Endothelial cell of umbilical vein (primary cell): ENCODE measurements around the gene GIT2. TPM values are rescaled to one million over a fixed set of nuclear protein-coding genes. Genes with fewer than 3 reads are reported as not detected.

ENCODE experiments used
- BruUV-seq: library from RNA; stranded (reverse); fragments of 400-500 nt; replicated peaks from 2 replicates; lab custom pipeline; 2021; lab: Mats Ljungman, UMichigan
- CTCF ChIA-PET: fragments of 300-600, 350-600 bp; sonication (Branson Sonifier 250); formaldehyde crosslinking; loops from one replicate; lab custom pipeline; 2021; ENCODE audit warnings: antibody characterized with exemption, inconsistent platforms; lab: Charles Lee
- POLR2A ChIA-PET: fragments of 300-600, 350-600 bp; sonication (Branson Sonifier 250); formaldehyde crosslinking; loops from one replicate; lab custom pipeline; 2021; ENCODE audit warnings: antibody characterized with exemption, inconsistent platforms; lab: Charles Lee
- DNase-seq: peaks from one replicate; pipeline ENCODE4 v3.0.0-alpha.2; 2011; ENCODE audit warnings: low read depth, low spot score
- FAIRE-seq: peaks from 2 replicates; lab custom pipeline; 2011; peaks lifted over from hg19 to GRCh38; lab: Jason Lieb, UNC
- H2AFZ ChIP-seq: 2 replicates; pipeline ENCODE4 v1.6.0; 2012; ENCODE audit warnings: low read depth, low read length, control low read depth, inconsistent platforms
- H3K27ac ChIP-seq: 2 replicates; pipeline ENCODE4 v1.5.1; 2011; ENCODE audit warnings: low read depth, mild to moderate bottlenecking, control low read depth, low read length, moderate library complexity; ENCODE audit not compliant: insufficient read depth
- H3K27me3 ChIP-seq, 2 experiments: 2 replicates each; pipeline versions ENCODE4 v1.6.0 to v1.6.1; 2011; ENCODE audit warnings: low read length in 2 of 2, mixed read lengths in 1 of 2; ENCODE audit not compliant: control insufficient read depth in 2 of 2, insufficient read depth in 2 of 2
- H3K36me3 ChIP-seq, 2 experiments: 2 replicates in 1 of 2; 3 replicates in 1 of 2; pipeline ENCODE4 v1.5.1; 2011; ENCODE audit warnings: low read length in 2 of 2, mild to moderate bottlenecking in 1 of 2, moderate library complexity in 1 of 2; ENCODE audit not compliant: control insufficient read depth in 2 of 2, insufficient read depth in 2 of 2; ENCODE audit errors: extremely low read depth in 1 of 2
- H3K4me1 ChIP-seq: 3 replicates; pipeline ENCODE4 v1.5.1; 2011; ENCODE audit warnings: mild to moderate bottlenecking, low read length; ENCODE audit not compliant: control insufficient read depth, insufficient read depth; ENCODE audit errors: extremely low read depth
- H3K4me2 ChIP-seq: 2 replicates; pipeline ENCODE4 v1.6.1; 2011; ENCODE audit warnings: low read length, control low read depth, mixed read lengths; ENCODE audit not compliant: insufficient read depth
- H3K4me3 ChIP-seq, 3 experiments: fragments of 200-600 bp in 1 of 3; sonication (generic), shearing (Covaris generic) in 1 of 3; replicated peaks in 1 of 3; 2 replicates each; pipeline ENCODE4 v1.5.1; 2011 to 2016; ENCODE audit warnings: control low read depth in 3 of 3, low read length in 3 of 3, mild to moderate bottlenecking in 2 of 3, inconsistent platforms in 1 of 3, low read depth in 1 of 3, moderate library complexity in 1 of 3; ENCODE audit not compliant: insufficient read depth in 1 of 3
- H3K79me2 ChIP-seq: 2 replicates; pipeline ENCODE4 v1.6.0; 2012; ENCODE audit warnings: low read length, inconsistent platforms; ENCODE audit not compliant: control insufficient read depth, insufficient read depth
- H3K9ac ChIP-seq: replicated peaks from 2 replicates; pipeline ENCODE3; 2011; ENCODE audit warnings: low read length, control low read depth; ENCODE audit not compliant: insufficient read depth; ENCODE audit errors: extremely low read depth
- H3K9me1 ChIP-seq: replicated peaks from 3 replicates; pipeline ENCODE4 v1.6.0; 2011; ENCODE audit warnings: mild to moderate bottlenecking, low read length; ENCODE audit not compliant: control insufficient read depth, insufficient read depth; ENCODE audit errors: extremely low read depth
- H3K9me3 ChIP-seq: replicated peaks from 2 replicates; pipeline ENCODE4 v1.5.1; 2012; ENCODE audit warnings: low read length, inconsistent platforms; ENCODE audit not compliant: control insufficient read depth, insufficient read depth
- H4K20me1 ChIP-seq: replicated peaks from 2 replicates; pipeline ENCODE3; 2011; ENCODE audit warnings: mild to moderate bottlenecking, low read length; ENCODE audit not compliant: control insufficient read depth, insufficient read depth; ENCODE audit errors: extremely low read depth
- CTCF ChIP-seq, 2 donors: IDR thresholded peaks; 1 replicate in 1 of 2; 2 replicates in 1 of 2; pipeline ENCODE4 v1.5.1; 2011; ENCODE audit warnings: low read length in 2 of 2, mild to moderate bottlenecking in 2 of 2, moderate library complexity in 2 of 2, control low read depth in 1 of 2, inconsistent platforms in 1 of 2, low read depth in 1 of 2; ENCODE audit not compliant: insufficient read depth in 1 of 2; ENCODE audit errors: extremely low read depth in 1 of 2
- EZH2 ChIP-seq: IDR thresholded peaks from 2 replicates; pipeline ENCODE4 v1.6.1; 2012; ENCODE audit warnings: borderline replicate concordance, low read depth, mild to moderate bottlenecking, moderate library complexity, low read length, inconsistent platforms; ENCODE audit not compliant: severe bottlenecking
- FOS ChIP-seq: IDR thresholded peaks from 2 replicates; pipeline ENCODE4 v1.6.1; 2011; ENCODE audit warnings: mild to moderate bottlenecking, low read length, moderate library complexity, borderline replicate concordance; ENCODE audit not compliant: insufficient read depth
- GATA2 ChIP-seq: IDR thresholded peaks from 2 replicates; pipeline ENCODE4 v1.7.0; 2011; ENCODE audit warnings: low read depth, mild to moderate bottlenecking, moderate library complexity, mixed read lengths, low read length; ENCODE audit not compliant: insufficient read length, insufficient read depth
- JUN ChIP-seq: IDR thresholded peaks from 2 replicates; pipeline ENCODE4 v1.6.1; 2011; ENCODE audit warnings: borderline replicate concordance, low read depth; ENCODE audit not compliant: insufficient read length, insufficient read depth
- MAX ChIP-seq: IDR thresholded peaks from 2 replicates; pipeline ENCODE4 v1.6.1; 2011; ENCODE audit not compliant: insufficient read depth, insufficient read length
- MYC ChIP-seq: IDR thresholded peaks from one replicate; pipeline ENCODE4 v1.6.1; 2011; ENCODE audit warnings: mild to moderate bottlenecking, low read depth, low read length
- POLR2A ChIP-seq: IDR thresholded peaks from 2 replicates; pipeline ENCODE4 v1.6.1; 2012; ENCODE audit warnings: low read depth, mild to moderate bottlenecking, control low read depth, low read length
- POLR2AphosphoS5 ChIP-seq: IDR thresholded peaks from 2 replicates; pipeline ENCODE4 v1.6.1; 2012; ENCODE audit warnings: low read depth, mild to moderate bottlenecking, control low read depth, low read length, moderate library complexity; ENCODE audit not compliant: insufficient read depth
- dilution Hi-C: fragments of 300-500 bp; cut with MboI; formaldehyde crosslinking; loops from one replicate; pipeline ENCODE4 v1.15.0; 2019; ENCODE audit warnings: low sequenced_read_pairs; ENCODE audit not compliant: extremely low pct_ligation_motif_present
- intact Hi-C: fragments of 100-400 bp; cut with micrococcal nuclease; formaldehyde crosslinking; loops from one replicate; pipeline ENCODE4 v1.10.0; 2022
- polyA plus RNA-seq, 4 experiments: library from polyadenylated mRNA; depleted of rRNA in 3 of 4; stranded (reverse) in 3 of 4; unstranded in 1 of 4; fragments of >200 nt; gene quantifications; 2 replicates each; pipeline versions ENCODE4 v1.2.1 to v1.2.3, GENCODE V29; 2011 to 2012; ENCODE audit warnings: missing spikeins in 1 of 4
- total RNA-seq: library from RNA; stranded (reverse); gene quantifications from 2 replicates; pipeline ENCODE4 v1.2.3, GENCODE V29; 2021

GIT2 gene
- total and polyA plus RNA-seq, 2 donors (not counting 3 experiments of a cell fraction or from before 2014, with no cell fraction given): 37.3 to 77.2 TPM

GRCh38 chr12:109991586-109991985, 4.6 kb downstream of the GIT2 start:
- no peak for TF ChIP-seq FOS
- TF ChIP-seq JUN: no peak
- no peak for TF ChIP-seq CTCF (IDR thresholded peaks at IDR 0.05; ENCODE audit: extremely low read depth in 1 of 2, insufficient read depth in 1 of 2, low read depth in 1 of 2, low read length in 2 of 2)
- no peak for TF ChIP-seq POLR2AphosphoS5
- TF ChIP-seq GATA2: no peak
- TF ChIP-seq EZH2: no peak
- TF ChIP-seq MAX: no peak
- TF ChIP-seq MYC: no peak
- no peak for TF ChIP-seq POLR2A
- no TSS peak for BruUV-seq
- Histone ChIP-seq H3K9ac (no peak overlapping the region), H3K9me3 (no peaks in the 10 kb centered on the region), H3K9me1 (no peaks in the 10 kb centered on the region), H4K20me1 (no peaks in the 10 kb centered on the region), H3K4me3 (no peak overlapping the region), H2AFZ (no peak overlapping the region), H3K27ac (no peak overlapping the region), H3K27me3 (no peaks in the 10 kb centered on the region), H3K4me1 (peaks cover 38% of the 10 kb centered on the region), H3K4me2 (no peak overlapping the region), H3K36me3 (peaks cover 0 to 6% of the 10 kb centered on the region in 2 experiments), H3K79me2 (peaks cover 44% of the 10 kb centered on the region)
- intact Hi-C loops: no loop called here
- dilution Hi-C loops: no loop called here
- DNase-seq: no peak
- ChIA-PET CTCF (no interaction called here), POLR2A (no interaction called here)
- no peak for FAIRE-seq
